OCI-LY1 (cell line): ENCODE measurements around the gene ASTL.

Experiments used
- EZH2 ChIP-seq: fragments of 200-600 bp; sonication (generic), shearing (Covaris generic); IDR thresholded peaks from 2 replicates; pipeline ENCODE4 v1.8.0; 2017; ENCODE audit warnings: borderline replicate concordance, mixed run types, mild to moderate bottlenecking, antibody characterized with exemption, low read length, moderate library complexity, mixed read lengths
- TF ChIP-seq, protein P1 (sequence below): fragments of 200-600 bp; sonication (generic), shearing (Covaris generic); IDR thresholded peaks from 2 replicates; pipeline ENCODE4 v1.5.1; 2017; ENCODE audit warnings: mild to moderate bottlenecking, antibody characterized with exemption, low read length, moderate library complexity, mixed read lengths

GRCh38 chr2:96098900-96099590 is 39.3 kb downstream of the ASTL start:
- TF ChIP-seq, protein P1, sequence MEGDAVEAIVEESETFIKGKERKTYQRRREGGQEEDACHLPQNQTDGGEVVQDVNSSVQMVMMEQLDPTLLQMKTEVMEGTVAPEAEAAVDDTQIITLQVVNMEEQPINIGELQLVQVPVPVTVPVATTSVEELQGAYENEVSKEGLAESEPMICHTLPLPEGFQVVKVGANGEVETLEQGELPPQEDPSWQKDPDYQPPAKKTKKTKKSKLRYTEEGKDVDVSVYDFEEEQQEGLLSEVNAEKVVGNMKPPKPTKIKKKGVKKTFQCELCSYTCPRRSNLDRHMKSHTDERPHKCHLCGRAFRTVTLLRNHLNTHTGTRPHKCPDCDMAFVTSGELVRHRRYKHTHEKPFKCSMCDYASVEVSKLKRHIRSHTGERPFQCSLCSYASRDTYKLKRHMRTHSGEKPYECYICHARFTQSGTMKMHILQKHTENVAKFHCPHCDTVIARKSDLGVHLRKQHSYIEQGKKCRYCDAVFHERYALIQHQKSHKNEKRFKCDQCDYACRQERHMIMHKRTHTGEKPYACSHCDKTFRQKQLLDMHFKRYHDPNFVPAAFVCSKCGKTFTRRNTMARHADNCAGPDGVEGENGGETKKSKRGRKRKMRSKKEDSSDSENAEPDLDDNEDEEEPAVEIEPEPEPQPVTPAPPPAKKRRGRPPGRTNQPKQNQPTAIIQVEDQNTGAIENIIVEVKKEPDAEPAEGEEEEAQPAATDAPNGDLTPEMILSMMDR: no peak
- TF ChIP-seq EZH2: no peak
